ENCODE measurements around the gene FUS.

GRCh38 chr16:31168848-31169247, 11.1 kb upstream of the FUS start:
- TF ChIP-seq CTCF (IDR thresholded peaks at IDR 0.05; ENCODE audit: insufficient read depth, low read length) (no peak), SPI1 (IDR thresholded peaks at IDR 0.05; ENCODE audit: borderline replicate concordance, low read depth) (no peak), REST (IDR thresholded peaks at IDR 0.05; ENCODE audit: insufficient replicate concordance, low read depth) (no peak)
